HG03457 (cell line): ENCODE results near the gene UBE2N.

Source experiments
- ATAC-seq: cut with Tn5 transposase; IDR thresholded peaks from one replicate; pipeline ENCODE4 v1.9.1; 2021; ENCODE audit warnings: moderate number of reproducible peaks; ENCODE audit not compliant: unreplicated experiment

UBE2N gene

GRCh38 chr12:93441617-93442410 is at the start of gene UBE2N:
Gene UBE2N, minus strand, starts transcription at chr12:93441947. Its CDS starts 63 bp downstream, at chr12:93441884.
- ATAC-seq: peak; percentile 73

- no peak for ATAC-seq
Observed at GRCh38 chr12:93484315-93484981, 42.7 kb upstream of the UBE2N start.

DNA sequence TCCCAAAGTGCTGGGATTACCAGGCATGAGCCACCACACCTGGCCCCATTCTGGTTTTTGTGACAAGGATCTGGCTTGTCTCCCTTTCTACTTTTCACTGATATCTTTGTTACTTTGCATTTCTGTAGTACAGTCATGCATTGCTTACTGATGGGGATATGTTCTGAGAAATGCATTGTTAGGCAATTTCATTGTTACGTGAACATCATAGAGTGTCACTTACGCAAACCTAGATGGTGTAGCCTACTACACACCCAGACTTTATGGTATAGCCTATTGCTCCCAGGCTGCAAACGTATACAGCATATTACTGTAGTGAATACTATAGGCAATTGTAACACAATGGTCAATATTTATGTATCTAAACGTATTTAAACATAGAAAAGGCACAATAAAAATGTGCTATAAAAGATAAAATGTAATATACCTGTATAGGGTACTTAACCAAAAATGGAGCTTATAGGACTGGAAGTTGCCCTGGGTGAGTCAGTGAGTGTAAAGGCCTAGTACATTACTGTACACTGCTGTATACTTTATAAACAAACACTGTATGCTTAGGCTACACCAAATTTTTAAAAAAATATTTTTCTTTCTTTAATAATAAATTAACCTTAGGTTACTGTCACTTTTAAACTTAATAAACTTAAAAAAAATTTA is 41.5 kb upstream of the UBE2N start:
- ATAC-seq: no peak

DNA sequence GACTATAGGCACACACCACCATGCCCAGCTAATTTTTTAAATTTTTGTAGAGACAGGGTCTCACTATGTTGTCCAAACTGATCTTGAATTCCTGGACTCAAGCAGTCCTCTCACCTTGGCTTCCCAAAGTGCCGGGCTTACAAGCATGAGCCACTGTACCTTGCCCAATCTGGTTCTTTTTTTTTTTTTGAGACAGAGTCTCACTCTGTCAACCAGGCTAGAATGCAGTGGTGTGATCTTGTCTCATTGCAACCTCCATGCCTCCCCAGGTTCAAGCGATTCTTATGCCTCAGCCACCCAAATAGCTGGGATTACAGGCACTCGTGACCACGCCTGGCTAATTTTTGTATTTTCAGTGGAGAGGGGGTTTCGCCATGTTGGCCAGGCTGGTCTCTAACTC is 41.0 kb upstream of the UBE2N start:
- ATAC-seq: no peak

- ATAC-seq: no peak
Observed at GRCh38 chr12:93476555-93476954, 34.8 kb upstream of the UBE2N start.

- no peak for ATAC-seq
Observed at GRCh38 chr12:93469386-93469785, 27.6 kb upstream of the UBE2N start.

DNA sequence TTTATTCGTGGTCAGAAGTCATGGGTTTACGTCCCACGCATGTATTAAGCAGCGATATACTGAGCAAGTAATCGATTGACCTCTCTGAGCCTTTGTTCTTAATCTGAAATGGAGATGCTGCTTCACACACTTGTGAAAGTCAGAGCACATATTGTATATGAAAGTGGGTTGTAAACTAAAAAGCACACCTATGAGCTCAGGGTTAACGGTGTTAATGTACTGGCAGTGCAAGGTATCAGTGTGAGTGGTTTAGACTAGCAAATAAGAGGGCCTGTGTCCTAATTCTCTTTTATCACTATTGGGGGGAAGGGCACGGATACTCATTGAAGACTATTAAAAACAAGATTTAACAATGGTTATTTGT is 26.2 kb upstream of the UBE2N start:
- no peak for ATAC-seq

- ATAC-seq: peak; percentile 88
Observed at GRCh38 chr12:93467351-93468007, 25.7 kb upstream of the UBE2N start, which contains the start of gene MRPL42. Gene MRPL42, plus strand, starts transcription at chr12:93467514. Its CDS starts 1,772 bp downstream, at chr12:93469286.

- ATAC-seq: no peak
Observed at GRCh38 chr12:93466625-93467350, 25.0 kb upstream of the UBE2N start.

DNA sequence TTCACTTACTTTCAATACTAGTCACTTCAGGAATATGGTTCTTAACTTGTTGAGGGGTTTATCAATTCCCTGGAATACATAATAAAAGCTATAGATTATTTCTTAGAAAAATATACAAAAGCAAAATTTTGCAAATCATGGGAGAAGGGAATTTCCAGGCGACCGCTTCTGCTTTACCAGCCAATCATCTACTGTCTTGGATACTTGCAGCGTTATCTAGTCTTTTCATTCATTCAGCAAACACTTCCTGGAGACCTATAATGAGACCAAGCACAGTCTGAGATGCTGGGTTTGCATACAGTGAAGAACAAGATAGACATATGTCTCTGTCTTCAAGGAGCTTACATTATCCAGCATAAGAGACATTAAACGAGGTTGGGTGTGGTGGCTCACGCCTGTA is 24.1 kb upstream of the UBE2N start:
- ATAC-seq: no peak

GRCh38 chr12:93461503-93461902 is 19.8 kb upstream of the UBE2N start:
- no peak for ATAC-seq

DNA sequence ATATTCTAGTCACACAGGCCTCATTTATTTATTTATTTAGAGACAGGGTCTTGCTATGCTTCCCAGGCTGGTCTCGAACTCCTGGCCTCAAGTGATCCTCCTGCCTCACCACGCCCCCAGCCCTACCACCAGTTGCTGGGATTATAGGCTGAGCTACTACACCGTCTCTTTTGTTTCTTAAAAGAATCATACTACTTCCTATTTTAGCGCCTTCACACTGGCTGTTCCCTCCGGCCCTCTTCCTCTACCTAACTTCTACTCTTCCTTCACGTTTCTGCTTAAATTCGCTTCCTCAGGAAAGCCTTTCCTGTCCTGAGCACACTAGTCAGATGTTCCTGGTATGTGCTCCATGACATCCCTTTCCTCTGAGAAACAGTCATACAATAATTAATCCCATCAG is 19.2 kb upstream of the UBE2N start:
- ATAC-seq: no peak

DNA sequence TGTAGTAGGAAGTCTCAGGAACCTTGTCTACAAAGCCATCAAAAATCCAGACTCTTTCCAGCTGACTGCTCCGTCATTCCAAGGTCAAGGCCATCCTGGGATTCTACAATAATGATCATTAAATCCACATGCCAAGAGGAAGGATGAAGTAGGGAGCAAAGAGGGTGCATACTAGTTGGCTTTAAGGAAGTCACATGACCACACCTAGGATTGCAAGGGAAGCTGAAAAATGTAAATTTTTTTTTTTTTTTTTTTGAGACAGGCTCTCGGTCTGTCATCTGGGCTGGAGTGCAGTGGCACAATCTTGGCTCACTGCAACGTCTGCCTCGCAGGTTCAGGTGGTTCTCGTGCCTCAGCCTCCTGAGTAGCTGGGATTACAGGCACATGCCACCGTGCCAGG is 18.3 kb upstream of the UBE2N start:
- ATAC-seq: no peak

- ATAC-seq: no peak
Observed at GRCh38 chr12:93459097-93459496, 17.4 kb upstream of the UBE2N start.

DNA sequence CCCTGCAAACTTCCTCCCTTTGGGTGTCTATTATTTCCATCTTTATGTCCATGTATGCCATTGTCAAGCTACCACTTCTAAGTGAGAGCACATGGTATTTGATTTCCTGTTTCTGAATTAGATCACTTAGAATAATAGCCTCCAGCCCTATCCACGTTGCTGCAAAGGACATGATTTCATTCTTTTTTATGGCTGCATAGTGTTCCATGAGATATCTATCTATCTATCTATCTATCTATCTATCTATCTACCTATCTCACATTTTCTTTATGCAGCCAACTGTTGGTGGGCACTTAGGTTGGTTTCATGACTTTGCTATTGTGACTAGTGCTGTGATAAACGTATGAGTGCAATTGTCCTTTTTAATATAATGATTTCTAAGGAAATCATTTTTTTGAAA is 14.3 kb upstream of the UBE2N start:
- ATAC-seq: no peak

DNA sequence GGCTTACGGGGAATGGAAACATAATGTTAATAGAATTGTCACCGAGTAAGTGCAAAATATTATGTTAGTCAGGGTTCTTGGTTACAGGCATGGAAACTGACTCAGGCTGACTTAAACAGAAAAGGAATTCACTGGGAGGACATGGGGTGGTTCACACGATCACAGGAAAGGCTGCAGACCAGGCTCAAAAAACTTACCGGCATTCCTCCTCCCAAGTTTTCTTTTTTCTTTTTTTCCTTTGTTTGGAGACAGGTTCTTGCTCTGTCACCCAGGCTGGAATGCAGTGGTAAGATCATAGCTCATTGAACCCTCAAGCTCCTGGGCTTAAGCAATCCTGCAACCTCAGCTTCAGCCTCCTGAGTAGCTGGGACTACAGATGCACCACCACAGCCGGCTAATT is 11.9 kb upstream of the UBE2N start:
- ATAC-seq: no peak

DNA sequence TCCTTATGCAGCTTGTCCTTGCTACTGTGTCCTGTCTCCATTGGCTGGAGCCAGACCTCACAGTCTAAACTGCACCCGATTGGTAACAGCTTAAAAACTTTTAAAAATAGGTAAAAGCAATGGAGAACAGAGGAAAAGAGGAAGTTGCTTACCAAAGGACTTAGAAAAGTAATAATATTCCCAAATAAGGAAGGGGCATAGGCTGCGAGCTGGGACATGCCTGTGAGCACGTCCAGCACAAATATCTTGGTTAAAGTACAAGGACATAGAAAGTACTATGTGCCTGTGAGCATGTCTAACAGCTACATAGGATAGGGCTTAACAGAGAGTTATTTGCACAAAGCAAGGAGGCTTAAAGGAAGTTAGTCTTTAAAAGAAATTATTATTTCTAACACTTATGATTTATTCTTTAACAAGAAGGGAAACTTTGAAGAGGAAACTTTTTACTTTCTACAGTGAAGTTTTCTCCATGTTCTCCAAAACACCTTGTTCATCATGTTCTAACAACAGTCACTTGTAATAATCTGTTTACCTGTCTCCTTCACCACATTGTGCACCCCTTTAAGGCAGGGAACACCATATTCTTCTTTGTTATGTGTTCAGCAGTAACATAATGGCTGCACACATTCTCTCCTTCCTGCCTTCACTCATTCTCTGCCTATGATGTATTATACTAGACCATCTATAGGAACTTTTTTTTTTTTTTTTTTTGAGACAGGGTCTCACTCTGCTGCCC is 9.8 kb upstream of the UBE2N start:
- no peak for ATAC-seq

GRCh38 chr12:93449277-93449676 is 7.5 kb upstream of the UBE2N start:
- ATAC-seq: no peak

GRCh38 chr12:93448796-93449195 is 7.0 kb upstream of the UBE2N start:
- ATAC-seq: no peak
